Endothelial cell of umbilical vein (primary cell): ENCODE measurements around the gene CRYBA4. TPM values are rescaled to one million over a fixed set of nuclear protein-coding genes. Genes with fewer than 3 reads are reported as not detected.

Source experiments
- BruUV-seq: library from RNA; stranded (reverse); fragments of 400-500 nt; replicated peaks from 2 replicates; lab custom pipeline; 2021; lab: Mats Ljungman, UMichigan
- CTCF ChIA-PET: fragments of 300-600, 350-600 bp; sonication (Branson Sonifier 250); formaldehyde crosslinking; loops from one replicate; lab custom pipeline; 2021; ENCODE audit warnings: antibody characterized with exemption, inconsistent platforms; lab: Charles Lee
- POLR2A ChIA-PET: fragments of 300-600, 350-600 bp; sonication (Branson Sonifier 250); formaldehyde crosslinking; loops from one replicate; lab custom pipeline; 2021; ENCODE audit warnings: antibody characterized with exemption, inconsistent platforms; lab: Charles Lee
- DNase-seq: peaks from one replicate; pipeline ENCODE4 v3.0.0-alpha.2; 2011; ENCODE audit warnings: low read depth, low spot score
- FAIRE-seq: peaks from 2 replicates; lab custom pipeline; 2011; peaks lifted over from hg19 to GRCh38; lab: Jason Lieb, UNC
- H2AFZ ChIP-seq: 2 replicates; pipeline ENCODE4 v1.6.0; 2012; ENCODE audit warnings: low read depth, low read length, control low read depth, inconsistent platforms
- H3K27ac ChIP-seq: 2 replicates; pipeline ENCODE4 v1.5.1; 2011; ENCODE audit warnings: low read depth, mild to moderate bottlenecking, control low read depth, low read length, moderate library complexity; ENCODE audit not compliant: insufficient read depth
- H3K27me3 ChIP-seq, 2 experiments: 2 replicates each; pipeline versions ENCODE4 v1.6.0 to v1.6.1; 2011; ENCODE audit warnings: low read length in 2 of 2, mixed read lengths in 1 of 2; ENCODE audit not compliant: control insufficient read depth in 2 of 2, insufficient read depth in 2 of 2
- H3K36me3 ChIP-seq, 2 experiments: 2 replicates in 1 of 2; 3 replicates in 1 of 2; pipeline ENCODE4 v1.5.1; 2011; ENCODE audit warnings: low read length in 2 of 2, mild to moderate bottlenecking in 1 of 2, moderate library complexity in 1 of 2; ENCODE audit not compliant: control insufficient read depth in 2 of 2, insufficient read depth in 2 of 2; ENCODE audit errors: extremely low read depth in 1 of 2
- H3K4me1 ChIP-seq: 3 replicates; pipeline ENCODE4 v1.5.1; 2011; ENCODE audit warnings: mild to moderate bottlenecking, low read length; ENCODE audit not compliant: control insufficient read depth, insufficient read depth; ENCODE audit errors: extremely low read depth
- H3K4me2 ChIP-seq: 2 replicates; pipeline ENCODE4 v1.6.1; 2011; ENCODE audit warnings: low read length, control low read depth, mixed read lengths; ENCODE audit not compliant: insufficient read depth
- H3K4me3 ChIP-seq, 3 experiments: fragments of 200-600 bp in 1 of 3; sonication (generic), shearing (Covaris generic) in 1 of 3; replicated peaks in 1 of 3; 2 replicates each; pipeline ENCODE4 v1.5.1; 2011 to 2016; ENCODE audit warnings: control low read depth in 3 of 3, low read length in 3 of 3, mild to moderate bottlenecking in 2 of 3, inconsistent platforms in 1 of 3, low read depth in 1 of 3, moderate library complexity in 1 of 3; ENCODE audit not compliant: insufficient read depth in 1 of 3
- H3K79me2 ChIP-seq: 2 replicates; pipeline ENCODE4 v1.6.0; 2012; ENCODE audit warnings: low read length, inconsistent platforms; ENCODE audit not compliant: control insufficient read depth, insufficient read depth
- H3K9ac ChIP-seq: replicated peaks from 2 replicates; pipeline ENCODE3; 2011; ENCODE audit warnings: low read length, control low read depth; ENCODE audit not compliant: insufficient read depth; ENCODE audit errors: extremely low read depth
- H3K9me1 ChIP-seq: replicated peaks from 3 replicates; pipeline ENCODE4 v1.6.0; 2011; ENCODE audit warnings: mild to moderate bottlenecking, low read length; ENCODE audit not compliant: control insufficient read depth, insufficient read depth; ENCODE audit errors: extremely low read depth
- H3K9me3 ChIP-seq: replicated peaks from 2 replicates; pipeline ENCODE4 v1.5.1; 2012; ENCODE audit warnings: low read length, inconsistent platforms; ENCODE audit not compliant: control insufficient read depth, insufficient read depth
- H4K20me1 ChIP-seq: replicated peaks from 2 replicates; pipeline ENCODE3; 2011; ENCODE audit warnings: mild to moderate bottlenecking, low read length; ENCODE audit not compliant: control insufficient read depth, insufficient read depth; ENCODE audit errors: extremely low read depth
- CTCF ChIP-seq, 2 donors: IDR thresholded peaks; 1 replicate in 1 of 2; 2 replicates in 1 of 2; pipeline ENCODE4 v1.5.1; 2011; ENCODE audit warnings: low read length in 2 of 2, mild to moderate bottlenecking in 2 of 2, moderate library complexity in 2 of 2, control low read depth in 1 of 2, inconsistent platforms in 1 of 2, low read depth in 1 of 2; ENCODE audit not compliant: insufficient read depth in 1 of 2; ENCODE audit errors: extremely low read depth in 1 of 2
- EZH2 ChIP-seq: IDR thresholded peaks from 2 replicates; pipeline ENCODE4 v1.6.1; 2012; ENCODE audit warnings: borderline replicate concordance, low read depth, mild to moderate bottlenecking, moderate library complexity, low read length, inconsistent platforms; ENCODE audit not compliant: severe bottlenecking
- FOS ChIP-seq: IDR thresholded peaks from 2 replicates; pipeline ENCODE4 v1.6.1; 2011; ENCODE audit warnings: mild to moderate bottlenecking, low read length, moderate library complexity, borderline replicate concordance; ENCODE audit not compliant: insufficient read depth
- GATA2 ChIP-seq: IDR thresholded peaks from 2 replicates; pipeline ENCODE4 v1.7.0; 2011; ENCODE audit warnings: low read depth, mild to moderate bottlenecking, moderate library complexity, mixed read lengths, low read length; ENCODE audit not compliant: insufficient read length, insufficient read depth
- JUN ChIP-seq: IDR thresholded peaks from 2 replicates; pipeline ENCODE4 v1.6.1; 2011; ENCODE audit warnings: borderline replicate concordance, low read depth; ENCODE audit not compliant: insufficient read length, insufficient read depth
- MAX ChIP-seq: IDR thresholded peaks from 2 replicates; pipeline ENCODE4 v1.6.1; 2011; ENCODE audit not compliant: insufficient read depth, insufficient read length
- MYC ChIP-seq: IDR thresholded peaks from one replicate; pipeline ENCODE4 v1.6.1; 2011; ENCODE audit warnings: mild to moderate bottlenecking, low read depth, low read length
- POLR2A ChIP-seq: IDR thresholded peaks from 2 replicates; pipeline ENCODE4 v1.6.1; 2012; ENCODE audit warnings: low read depth, mild to moderate bottlenecking, control low read depth, low read length
- POLR2AphosphoS5 ChIP-seq: IDR thresholded peaks from 2 replicates; pipeline ENCODE4 v1.6.1; 2012; ENCODE audit warnings: low read depth, mild to moderate bottlenecking, control low read depth, low read length, moderate library complexity; ENCODE audit not compliant: insufficient read depth
- dilution Hi-C: fragments of 300-500 bp; cut with MboI; formaldehyde crosslinking; loops from one replicate; pipeline ENCODE4 v1.15.0; 2019; ENCODE audit warnings: low sequenced_read_pairs; ENCODE audit not compliant: extremely low pct_ligation_motif_present
- intact Hi-C: fragments of 100-400 bp; cut with micrococcal nuclease; formaldehyde crosslinking; loops from one replicate; pipeline ENCODE4 v1.10.0; 2022
- polyA plus RNA-seq, 4 experiments: library from polyadenylated mRNA; depleted of rRNA in 3 of 4; stranded (reverse) in 3 of 4; unstranded in 1 of 4; fragments of >200 nt; gene quantifications; 2 replicates each; pipeline versions ENCODE4 v1.2.1 to v1.2.3, GENCODE V29; 2011 to 2012; ENCODE audit warnings: missing spikeins in 1 of 4
- total RNA-seq: library from RNA; stranded (reverse); gene quantifications from 2 replicates; pipeline ENCODE4 v1.2.3, GENCODE V29; 2021

Gene CRYBA4
- total and polyA plus RNA-seq, 2 donors (not counting 3 experiments of a cell fraction or from before 2014, with no cell fraction given), result not detected

- TF ChIP-seq GATA2, result no peak
- no peak for TF ChIP-seq EZH2
- TF ChIP-seq MAX, result no peak
- TF ChIP-seq FOS, result no peak
- no peak for TF ChIP-seq MYC
- TF ChIP-seq POLR2A, result no peak
- no peak for TF ChIP-seq POLR2AphosphoS5
- TF ChIP-seq CTCF (IDR thresholded peaks at IDR 0.05; ENCODE audit: extremely low read depth in 1 of 2, insufficient read depth in 1 of 2, low read depth in 1 of 2, low read length in 2 of 2), result no peak
- TF ChIP-seq JUN, result no peak
- H3K9me3 ChIP-seq, result no peaks in the 10 kb centered on the region
- peaks cover 4% of the 10 kb centered on the region for H4K20me1 ChIP-seq
- peak overlapping the region; percentile 49 for H3K9ac ChIP-seq
- DNase-seq, result peak; percentile 93
- peaks cover 27% of the 10 kb centered on the region for H3K4me1 ChIP-seq
- POLR2A ChIA-PET, result no interaction called here
- dilution Hi-C loops (no loop called here), intact Hi-C loops (no loop called here)
- H3K79me2 ChIP-seq, result peaks cover 16% of the 10 kb centered on the region
- FAIRE-seq, result peak; percentile 86
- peak overlapping the region; percentile 46 for H2AFZ ChIP-seq
- H3K4me3 ChIP-seq, result no peak overlapping the region
- H3K27ac ChIP-seq, result peak overlapping the region; percentile 67
- no peaks in the 10 kb centered on the region for H3K27me3 ChIP-seq
- no TSS peak for BruUV-seq
- H3K36me3 ChIP-seq, result peaks cover 0 to 1% of the 10 kb centered on the region in 2 experiments
- H3K9me1 ChIP-seq, result no peaks in the 10 kb centered on the region
- H3K4me2 ChIP-seq, result peak overlapping the region; percentile 52
- CTCF ChIA-PET, result interaction anchor here (0.9 to 2.2 kb wide), 3 partner anchors 9 to 69 kb away, joined by 3 to 6 read pairs (median 3); no protein-coding TSS in a partner anchor
Measured at GRCh38 chr22:26573026-26573662, 48.6 kb upstream of the CRYBA4 start.
